HG03060 (cell line): Measurements from ENCODE around the gene GFER.
"Not testable (repeated sequence)": the region's sequence is repeated elsewhere in the genome, so short reads cannot be mapped to it uniquely, and the experiment has no call there.

Experiments used
- ATAC-seq: cut with Tn5 transposase; IDR thresholded peaks from one replicate; pipeline ENCODE4 v1.9.1; 2021; ENCODE audit warnings: low read depth, moderate number of reproducible peaks; ENCODE audit not compliant: unreplicated experiment

Gene GFER

GRCh38 chr16:2025251-2025650, 41.3 kb downstream of the GFER start:
- ATAC-seq: no peak

GRCh38 chr16:2025878-2026460, 42.0 kb downstream of the GFER start:
- no peak for ATAC-seq

- ATAC-seq: no peak
Observed at GRCh38 chr16:2026461-2027023, 42.5 kb downstream of the GFER start, which contains the start of gene NHERF2. TSS of gene NHERF2 (plus strand) at chr16:2026902. CDS start at chr16:2027006, 104 bp downstream.

GRCh38 chr16:2027024-2028010, 43.3 kb downstream of the GFER start:
- ATAC-seq: no peak

- no peak for ATAC-seq
Observed at GRCh38 chr16:2028146-2028545, 44.2 kb downstream of the GFER start.

GRCh38 chr16:2028620-2029220, 44.7 kb downstream of the GFER start:
- ATAC-seq: no peak

- ATAC-seq: no peak
Observed at GRCh38 chr16:2029350-2029749, 45.4 kb downstream of the GFER start.

- no peak for ATAC-seq
Observed at GRCh38 chr16:2030036-2030435, 46.0 kb downstream of the GFER start.

GRCh38 chr16:2031081-2031577, 47.1 kb downstream of the GFER start:
- ATAC-seq: no peak

- no peak for ATAC-seq
Observed at GRCh38 chr16:2032285-2033056, 48.5 kb downstream of the GFER start.

- no peak for ATAC-seq
Observed at GRCh38 chr16:2033057-2033908, 49.3 kb downstream of the GFER start.

- not testable (repeated sequence) for ATAC-seq
Observed at GRCh38 chr16:2033909-2034695, 50.1 kb downstream of the GFER start.

- no peak for ATAC-seq
Observed at GRCh38 chr16:2034696-2035430, 50.9 kb downstream of the GFER start.

GRCh38 chr16:2035431-2036199, 51.6 kb downstream of the GFER start:
- ATAC-seq: no peak

GRCh38 chr16:2036200-2036966, 52.4 kb downstream of the GFER start:
- no peak for ATAC-seq

GRCh38 chr16:2037115-2037514, 53.1 kb downstream of the GFER start:
- ATAC-seq: no peak
